Endothelial cell of umbilical vein (primary cell): ENCODE measurements around the gene EMX1.

ENCODE experiments used
- EZH2 ChIP-seq: IDR thresholded peaks from 2 replicates; pipeline ENCODE4 v1.6.1; 2012; ENCODE audit warnings: borderline replicate concordance, low read depth, mild to moderate bottlenecking, moderate library complexity, low read length, inconsistent platforms; ENCODE audit not compliant: severe bottlenecking
- FOS ChIP-seq: IDR thresholded peaks from 2 replicates; pipeline ENCODE4 v1.6.1; 2011; ENCODE audit warnings: mild to moderate bottlenecking, low read length, moderate library complexity, borderline replicate concordance; ENCODE audit not compliant: insufficient read depth
- GATA2 ChIP-seq: IDR thresholded peaks from 2 replicates; pipeline ENCODE4 v1.7.0; 2011; ENCODE audit warnings: low read depth, mild to moderate bottlenecking, moderate library complexity, mixed read lengths, low read length; ENCODE audit not compliant: insufficient read length, insufficient read depth
- JUN ChIP-seq: IDR thresholded peaks from 2 replicates; pipeline ENCODE4 v1.6.1; 2011; ENCODE audit warnings: borderline replicate concordance, low read depth; ENCODE audit not compliant: insufficient read length, insufficient read depth
- MYC ChIP-seq: IDR thresholded peaks from one replicate; pipeline ENCODE4 v1.6.1; 2011; ENCODE audit warnings: mild to moderate bottlenecking, low read depth, low read length
- POLR2A ChIP-seq: IDR thresholded peaks from 2 replicates; pipeline ENCODE4 v1.6.1; 2012; ENCODE audit warnings: low read depth, mild to moderate bottlenecking, control low read depth, low read length
- POLR2AphosphoS5 ChIP-seq: IDR thresholded peaks from 2 replicates; pipeline ENCODE4 v1.6.1; 2012; ENCODE audit warnings: low read depth, mild to moderate bottlenecking, control low read depth, low read length, moderate library complexity; ENCODE audit not compliant: insufficient read depth
- TF ChIP-seq, protein P1 (sequence below): IDR thresholded peaks from 2 replicates; pipeline ENCODE4 v1.6.1; 2011; ENCODE audit not compliant: insufficient read depth, insufficient read length
- TF ChIP-seq, protein P2 (sequence below), 2 donors: IDR thresholded peaks; 1 replicate in 1 of 2; 2 replicates in 1 of 2; pipeline ENCODE4 v1.5.1; 2011; ENCODE audit warnings: low read length in 2 of 2, mild to moderate bottlenecking in 2 of 2, moderate library complexity in 2 of 2, control low read depth in 1 of 2, inconsistent platforms in 1 of 2, low read depth in 1 of 2; ENCODE audit not compliant: insufficient read depth in 1 of 2; ENCODE audit errors: extremely low read depth in 1 of 2

DNA sequence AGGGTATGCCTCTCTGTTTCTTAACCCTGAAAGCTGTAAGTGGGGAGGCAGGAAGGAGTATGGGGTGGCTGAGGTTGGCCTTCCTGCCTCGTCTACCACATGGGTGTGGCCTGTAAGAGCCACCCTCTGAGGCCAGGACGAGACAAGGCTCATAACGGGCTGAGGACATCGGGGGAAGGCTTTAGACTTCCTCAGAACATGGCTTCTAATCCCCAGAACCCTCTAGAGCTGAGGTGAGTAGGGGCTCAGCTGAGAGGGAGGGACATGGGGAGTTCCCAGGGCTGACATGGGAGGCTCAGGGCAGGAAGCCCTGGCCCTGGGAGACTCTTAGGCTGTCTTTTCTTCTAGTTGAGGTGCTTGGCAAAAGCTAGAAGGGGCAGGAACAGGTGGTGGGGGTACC, 36.7 kb downstream of the EMX1 start:
- TF ChIP-seq, protein P1, sequence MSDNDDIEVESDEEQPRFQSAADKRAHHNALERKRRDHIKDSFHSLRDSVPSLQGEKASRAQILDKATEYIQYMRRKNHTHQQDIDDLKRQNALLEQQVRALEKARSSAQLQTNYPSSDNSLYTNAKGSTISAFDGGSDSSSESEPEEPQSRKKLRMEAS: no peak
- TF ChIP-seq JUN: no peak
- no peak for TF ChIP-seq FOS
- no peak for TF ChIP-seq POLR2A
- TF ChIP-seq POLR2AphosphoS5: no peak
- TF ChIP-seq, protein P2, sequence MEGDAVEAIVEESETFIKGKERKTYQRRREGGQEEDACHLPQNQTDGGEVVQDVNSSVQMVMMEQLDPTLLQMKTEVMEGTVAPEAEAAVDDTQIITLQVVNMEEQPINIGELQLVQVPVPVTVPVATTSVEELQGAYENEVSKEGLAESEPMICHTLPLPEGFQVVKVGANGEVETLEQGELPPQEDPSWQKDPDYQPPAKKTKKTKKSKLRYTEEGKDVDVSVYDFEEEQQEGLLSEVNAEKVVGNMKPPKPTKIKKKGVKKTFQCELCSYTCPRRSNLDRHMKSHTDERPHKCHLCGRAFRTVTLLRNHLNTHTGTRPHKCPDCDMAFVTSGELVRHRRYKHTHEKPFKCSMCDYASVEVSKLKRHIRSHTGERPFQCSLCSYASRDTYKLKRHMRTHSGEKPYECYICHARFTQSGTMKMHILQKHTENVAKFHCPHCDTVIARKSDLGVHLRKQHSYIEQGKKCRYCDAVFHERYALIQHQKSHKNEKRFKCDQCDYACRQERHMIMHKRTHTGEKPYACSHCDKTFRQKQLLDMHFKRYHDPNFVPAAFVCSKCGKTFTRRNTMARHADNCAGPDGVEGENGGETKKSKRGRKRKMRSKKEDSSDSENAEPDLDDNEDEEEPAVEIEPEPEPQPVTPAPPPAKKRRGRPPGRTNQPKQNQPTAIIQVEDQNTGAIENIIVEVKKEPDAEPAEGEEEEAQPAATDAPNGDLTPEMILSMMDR (IDR thresholded peaks at IDR 0.05; ENCODE audit: extremely low read depth in 1 of 2, insufficient read depth in 1 of 2, low read depth in 1 of 2, low read length in 2 of 2): no peak
- no peak for TF ChIP-seq MYC
- TF ChIP-seq EZH2: no peak
- TF ChIP-seq GATA2: no peak
